ENCODE measurements around the gene FOXN4. TPM values are rescaled to one million over a fixed set of nuclear protein-coding genes. Genes with fewer than 3 reads are reported as not detected.

FOXN4 gene
- total RNA-seq, 3 donors from 2014 or later = not detected

DNA sequence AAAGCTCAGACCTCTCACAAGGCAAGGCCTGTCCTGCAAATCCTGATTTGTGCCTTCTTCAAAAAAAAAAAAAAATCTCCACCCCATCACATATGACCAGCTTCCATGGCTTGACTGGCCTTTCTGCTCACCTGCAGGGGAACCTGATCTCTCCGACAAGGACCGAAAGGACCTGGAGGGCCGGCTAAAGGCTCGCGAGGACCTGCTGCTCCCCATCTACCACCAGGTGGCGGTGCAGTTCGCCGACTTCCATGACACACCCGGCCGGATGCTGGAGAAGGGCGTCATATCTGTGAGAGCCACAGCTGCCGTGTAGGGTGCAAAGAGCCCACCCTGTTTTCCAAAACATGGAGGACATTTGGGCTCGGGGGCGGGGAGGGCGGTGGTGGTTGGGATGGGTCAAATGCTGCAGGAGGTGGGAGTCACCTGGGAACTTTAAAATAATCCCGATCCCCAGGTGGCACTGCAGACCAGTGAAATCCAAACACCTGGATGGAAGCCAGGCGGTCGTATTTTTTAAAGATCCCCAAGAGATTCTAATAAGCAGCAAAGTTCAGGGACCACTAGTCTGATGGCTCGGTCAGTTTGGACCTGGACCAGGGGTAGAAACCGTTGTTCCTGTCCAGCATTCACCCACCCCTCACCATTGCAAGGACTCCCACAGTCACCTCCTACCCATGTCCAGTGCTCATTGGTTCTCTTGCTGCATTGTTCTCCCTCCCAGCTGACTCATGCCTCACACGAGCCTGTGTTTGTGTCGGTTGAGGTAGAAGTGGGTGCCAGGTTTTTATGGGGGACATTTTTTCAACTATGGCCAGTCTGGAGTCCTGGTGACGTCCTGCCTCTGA, 44.8 kb downstream of the FOXN4 start:
- no peaks in the 10 kb centered on the region for H3K9me3 Mint-ChIP-seq
- no peaks in the 10 kb centered on the region for H3K4me1 Mint-ChIP-seq (ENCODE audit: low read depth)
- H3K36me3 Mint-ChIP-seq (ENCODE audit: insufficient read depth) = peaks cover 21% of the 10 kb centered on the region
- DNase-seq = no peak
- no peak for ATAC-seq
- H3K4me3 Mint-ChIP-seq = no peak overlapping the region
- no peaks in the 10 kb centered on the region for H3K27me3 Mint-ChIP-seq (ENCODE audit: low read depth)

DNA sequence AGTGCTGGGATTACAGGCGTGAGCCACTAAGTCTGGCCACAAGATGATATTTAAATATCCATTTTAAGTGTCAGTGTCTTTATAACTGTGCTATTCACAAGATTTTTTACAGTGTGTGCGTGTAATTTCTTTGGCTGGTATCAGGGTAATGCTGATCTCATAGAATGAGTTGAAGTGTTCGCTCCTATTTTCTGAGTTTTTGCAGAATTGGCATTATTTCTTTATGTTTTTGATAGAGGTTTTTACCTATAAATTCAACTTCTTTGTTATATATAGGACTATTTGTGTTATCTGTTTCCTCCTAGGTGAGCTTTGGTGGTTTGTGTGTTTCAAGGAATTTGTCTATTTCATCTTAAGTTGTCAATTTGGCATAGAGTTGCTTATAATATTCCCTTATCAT, 45.6 kb downstream of the FOXN4 start:
- peaks cover 21% of the 10 kb centered on the region for H3K36me3 Mint-ChIP-seq (ENCODE audit: insufficient read depth)
- no peaks in the 10 kb centered on the region for H3K27me3 Mint-ChIP-seq (ENCODE audit: low read depth)
- H3K9me3 Mint-ChIP-seq = no peaks in the 10 kb centered on the region
- no peaks in the 10 kb centered on the region for H3K4me1 Mint-ChIP-seq (ENCODE audit: low read depth)
- DNase-seq (no peak), ATAC-seq (no peak)
- no peak overlapping the region for H3K4me3 Mint-ChIP-seq

DNA sequence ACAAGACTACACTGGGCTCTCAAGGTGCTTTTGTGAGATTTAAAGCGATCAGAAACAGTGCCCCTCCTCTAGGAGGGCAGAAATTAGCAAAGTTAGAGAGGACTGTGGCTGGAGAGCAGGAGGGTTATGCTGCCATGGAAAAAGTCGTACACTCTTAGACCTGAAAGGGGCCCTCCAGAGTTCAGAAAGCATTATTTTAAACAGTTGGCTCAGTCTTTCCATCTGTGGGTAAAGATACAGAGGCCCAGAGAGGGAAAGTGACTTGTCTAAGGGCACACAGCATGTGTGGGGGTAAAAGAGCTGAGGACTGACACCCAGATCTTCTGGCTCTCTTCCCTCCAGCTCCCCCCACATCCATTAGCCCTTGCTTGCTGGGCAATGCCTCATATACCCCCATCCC, 47.1 kb downstream of the FOXN4 start:
- no peak for DNase-seq
- Mint-ChIP-seq H3K4me1 (ENCODE audit: low read depth) (no peaks in the 10 kb centered on the region), H3K36me3 (ENCODE audit: insufficient read depth) (peaks cover 21% of the 10 kb centered on the region), H3K9me3 (no peaks in the 10 kb centered on the region), H3K27me3 (ENCODE audit: low read depth) (no peaks in the 10 kb centered on the region), H3K4me3 (no peak overlapping the region)
- no peak for ATAC-seq

DNA sequence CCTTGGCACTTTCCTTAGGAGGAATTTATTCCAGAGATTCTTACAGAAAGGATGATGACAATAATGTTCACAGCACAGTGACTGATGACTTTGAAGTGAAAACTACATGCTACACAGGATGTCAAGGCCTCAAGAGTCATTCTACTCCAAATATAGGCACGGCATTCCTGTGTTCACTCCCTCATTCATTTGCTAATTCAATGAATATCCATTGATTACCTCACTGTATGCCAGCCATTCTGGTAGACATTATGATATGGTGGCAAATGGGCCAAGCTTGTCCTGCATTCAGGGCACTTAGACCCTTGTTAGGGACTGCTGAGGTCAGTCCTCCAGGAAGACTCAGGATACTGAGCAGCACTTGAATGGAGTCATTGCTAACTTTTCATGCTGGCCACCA, 48.0 kb downstream of the FOXN4 start:
- ATAC-seq = no peak

GRCh38 chr12:109259545-109259895, 49.6 kb downstream of the FOXN4 start:
- Mint-ChIP-seq H3K4me1 (ENCODE audit: low read depth) (no peaks in the 10 kb centered on the region), H3K27me3 (ENCODE audit: low read depth) (no peaks in the 10 kb centered on the region), H3K9me3 (no peaks in the 10 kb centered on the region), H3K36me3 (ENCODE audit: insufficient read depth) (peaks cover 26% of the 10 kb centered on the region), H3K4me3 (no peak overlapping the region)
- ATAC-seq (no peak), DNase-seq (no peak)

More for the DNA sequence above, 48.0 kb downstream of the FOXN4 start:
- DNase-seq = no peak
- no peak overlapping the region for H3K4me3 Mint-ChIP-seq
- H3K9me3 Mint-ChIP-seq = no peaks in the 10 kb centered on the region
- no peaks in the 10 kb centered on the region for H3K4me1 Mint-ChIP-seq (ENCODE audit: low read depth)
- H3K27me3 Mint-ChIP-seq (ENCODE audit: low read depth) = no peaks in the 10 kb centered on the region
- peaks cover 21% of the 10 kb centered on the region for H3K36me3 Mint-ChIP-seq (ENCODE audit: insufficient read depth)

GRCh38 chr12:109258607-109259544, 50.2 kb downstream of the FOXN4 start:
- DNase-seq (no peak), ATAC-seq (no peak)
- Mint-ChIP-seq H3K27me3 (ENCODE audit: low read depth) (no peaks in the 10 kb centered on the region), H3K9me3 (peaks cover 4% of the 10 kb centered on the region), H3K36me3 (ENCODE audit: insufficient read depth) (peaks cover 23% of the 10 kb centered on the region), H3K4me1 (ENCODE audit: low read depth) (no peaks in the 10 kb centered on the region), H3K4me3 (no peak overlapping the region)

- Mint-ChIP-seq H3K4me1 (ENCODE audit: low read depth) (no peaks in the 10 kb centered on the region), H3K36me3 (ENCODE audit: insufficient read depth) (peaks cover 25% of the 10 kb centered on the region)
- ATAC-seq = no peak
Measured at GRCh38 chr12:109258201-109258600, 50.9 kb downstream of the FOXN4 start.

GRCh38 chr12:109256011-109256410, 53.1 kb downstream of the FOXN4 start:
- H3K27me3 Mint-ChIP-seq (ENCODE audit: low read depth) = no peaks in the 10 kb centered on the region
- H3K4me3 Mint-ChIP-seq = no peak overlapping the region
- no peak for DNase-seq

More at GRCh38 chr12:109258201-109258600, 50.9 kb downstream of the FOXN4 start:
- no peak overlapping the region for H3K4me3 Mint-ChIP-seq
- no peak for DNase-seq
- no peaks in the 10 kb centered on the region for H3K27me3 Mint-ChIP-seq (ENCODE audit: low read depth)
- H3K9me3 Mint-ChIP-seq = peaks cover 10% of the 10 kb centered on the region

GRCh38 chr12:109255377-109255776, 53.7 kb downstream of the FOXN4 start:
- ATAC-seq (no peak), DNase-seq (no peak)
- Mint-ChIP-seq H3K36me3 (ENCODE audit: insufficient read depth) (peaks cover 24% of the 10 kb centered on the region), H3K9me3 (peaks cover 16% of the 10 kb centered on the region), H3K4me1 (ENCODE audit: low read depth) (no peaks in the 10 kb centered on the region), H3K27me3 (ENCODE audit: low read depth) (no peaks in the 10 kb centered on the region), H3K4me3 (no peak overlapping the region)

More at GRCh38 chr12:109256011-109256410, 53.1 kb downstream of the FOXN4 start:
- H3K36me3 Mint-ChIP-seq (ENCODE audit: insufficient read depth) = peaks cover 24% of the 10 kb centered on the region
- no peaks in the 10 kb centered on the region for H3K4me1 Mint-ChIP-seq (ENCODE audit: low read depth)
- no peak for ATAC-seq
- peaks cover 16% of the 10 kb centered on the region for H3K9me3 Mint-ChIP-seq

DNA sequence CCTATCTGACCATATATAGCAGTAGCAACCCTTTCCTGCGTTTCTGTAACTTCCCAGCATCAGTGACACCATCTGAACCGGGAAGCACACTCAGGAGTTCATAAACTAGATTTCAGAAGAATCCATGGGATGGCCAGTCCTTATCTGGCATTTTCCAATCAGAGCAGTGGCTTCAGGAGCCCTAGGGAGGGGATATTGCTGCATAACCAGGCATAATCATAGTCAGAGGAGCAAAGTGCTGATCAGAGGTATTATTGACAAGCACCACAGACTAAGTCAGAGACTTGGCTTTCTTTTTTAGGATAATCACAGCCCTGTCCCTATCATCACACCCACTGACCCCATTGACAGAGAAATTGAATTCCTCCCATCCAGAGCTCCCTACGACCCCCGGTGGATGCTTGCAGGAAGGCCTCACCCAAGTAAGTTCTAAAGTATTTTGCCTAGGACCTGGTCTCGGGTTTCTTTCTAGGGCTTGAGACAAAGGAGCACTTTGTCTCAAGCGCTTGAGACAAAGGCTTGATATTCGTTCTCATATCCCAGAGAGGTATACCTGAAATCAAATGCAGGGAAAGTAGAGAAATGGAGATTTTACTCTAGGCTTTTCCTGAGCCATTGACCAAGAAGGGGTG, 55.1 kb downstream of the FOXN4 start:
- no peak for ATAC-seq
- Mint-ChIP-seq H3K4me3 (no peak overlapping the region), H3K27me3 (ENCODE audit: low read depth) (no peaks in the 10 kb centered on the region), H3K4me1 (ENCODE audit: low read depth) (no peaks in the 10 kb centered on the region), H3K36me3 (ENCODE audit: insufficient read depth) (peaks cover 31% of the 10 kb centered on the region), H3K9me3 (peaks cover 16% of the 10 kb centered on the region)
- no peak for DNase-seq

DNA sequence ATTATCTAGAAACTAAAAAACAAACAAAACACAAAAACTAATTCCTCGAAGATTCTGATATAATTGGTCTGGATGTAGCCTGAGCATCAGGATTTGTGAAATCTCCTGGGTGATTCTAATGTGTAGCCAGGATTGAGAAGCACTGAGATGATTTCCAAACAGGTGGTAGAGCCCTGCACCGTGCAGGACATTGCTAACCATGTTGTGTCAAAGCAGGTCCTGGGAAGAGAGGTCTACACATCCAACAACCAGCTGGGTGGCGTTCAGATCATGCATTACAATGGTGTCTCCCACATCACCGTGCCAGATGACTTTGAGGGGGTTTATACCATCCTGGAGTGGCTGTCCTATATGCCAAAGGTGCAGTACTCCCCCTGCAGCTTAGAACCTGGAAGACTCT, 56.3 kb downstream of the FOXN4 start:
- ATAC-seq (no peak), DNase-seq (no peak)
- no peaks in the 10 kb centered on the region for H3K4me1 Mint-ChIP-seq (ENCODE audit: low read depth)
- H3K9me3 Mint-ChIP-seq = peaks cover 16% of the 10 kb centered on the region
- H3K27me3 Mint-ChIP-seq (ENCODE audit: low read depth) = no peaks in the 10 kb centered on the region
- H3K4me3 Mint-ChIP-seq = no peak overlapping the region
- H3K36me3 Mint-ChIP-seq (ENCODE audit: insufficient read depth) = peaks cover 31% of the 10 kb centered on the region

DNA sequence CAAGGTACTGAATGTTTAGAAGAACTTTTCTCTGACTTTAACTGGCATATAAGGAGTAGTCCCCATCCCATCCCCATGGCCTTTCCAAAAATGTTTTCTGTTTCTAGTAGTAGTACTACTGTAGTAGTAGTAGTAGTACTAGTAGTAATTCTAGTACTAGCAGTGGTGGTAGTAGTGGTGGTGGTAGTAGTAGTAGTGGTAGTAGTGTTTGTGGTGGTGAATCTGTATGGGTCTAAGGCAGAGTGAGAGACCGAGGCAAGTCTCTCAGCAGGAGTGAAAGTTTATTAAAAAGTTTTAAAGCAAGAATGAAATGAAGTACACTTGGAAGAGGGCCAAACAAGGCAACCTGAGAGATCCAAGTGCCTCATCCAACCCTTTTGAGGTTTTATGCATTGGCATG, 58.6 kb downstream of the FOXN4 start:
- no peaks in the 10 kb centered on the region for H3K4me1 Mint-ChIP-seq (ENCODE audit: low read depth)
- H3K36me3 Mint-ChIP-seq (ENCODE audit: insufficient read depth) = peaks cover 26% of the 10 kb centered on the region
- no peak overlapping the region for H3K4me3 Mint-ChIP-seq
- ATAC-seq (no peak), DNase-seq (no peak)
- H3K27me3 Mint-ChIP-seq (ENCODE audit: low read depth) = no peaks in the 10 kb centered on the region
- peaks cover 16% of the 10 kb centered on the region for H3K9me3 Mint-ChIP-seq

- peaks cover 18% of the 10 kb centered on the region for H3K36me3 Mint-ChIP-seq (ENCODE audit: insufficient read depth)
- H3K9me3 Mint-ChIP-seq = peaks cover 4% of the 10 kb centered on the region
- ATAC-seq (no peak), DNase-seq (no peak)
- H3K4me1 Mint-ChIP-seq (ENCODE audit: low read depth) = no peaks in the 10 kb centered on the region
- no peak overlapping the region for H3K4me3 Mint-ChIP-seq
- no peaks in the 10 kb centered on the region for H3K27me3 Mint-ChIP-seq (ENCODE audit: low read depth)
Measured at GRCh38 chr12:109247831-109248654, 61.0 kb downstream of the FOXN4 start.

DNA sequence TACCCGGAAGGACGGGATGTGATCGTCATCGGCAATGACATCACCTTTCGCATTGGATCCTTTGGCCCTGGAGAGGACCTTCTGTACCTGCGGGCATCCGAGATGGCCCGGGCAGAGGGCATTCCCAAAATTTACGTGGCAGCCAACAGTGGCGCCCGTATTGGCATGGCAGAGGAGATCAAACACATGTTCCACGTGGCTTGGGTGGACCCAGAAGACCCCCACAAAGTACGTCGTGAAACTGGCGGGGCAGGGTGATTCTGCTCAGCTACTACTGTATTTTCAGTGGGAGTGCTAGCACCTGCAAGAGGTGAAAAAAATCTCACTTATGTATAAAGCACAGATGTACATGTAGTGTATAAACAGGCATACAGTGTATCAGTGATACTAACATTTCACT, 62.9 kb downstream of the FOXN4 start:
- H3K27me3 Mint-ChIP-seq (ENCODE audit: low read depth) = no peaks in the 10 kb centered on the region
- no peak for ATAC-seq
- H3K36me3 Mint-ChIP-seq (ENCODE audit: insufficient read depth) = peaks cover 18% of the 10 kb centered on the region
- DNase-seq = no peak
- no peaks in the 10 kb centered on the region for H3K4me1 Mint-ChIP-seq (ENCODE audit: low read depth)
- no peak overlapping the region for H3K4me3 Mint-ChIP-seq
- H3K9me3 Mint-ChIP-seq = no peaks in the 10 kb centered on the region
